Measurements from ENCODE around the gene NGFR.

GRCh38 chr17:49519781-49520180 is 24.7 kb downstream of the NGFR start:
- TF ChIP-seq CTCF (conservative IDR thresholded peaks at IDR 0.05; ENCODE audit: low read length) (no peak), EZH2phosphoT487 (IDR thresholded peaks at IDR 0.05; ENCODE audit: borderline replicate concordance, low read depth, low read length) (no peak)

Data from OCI-LY7 (cell line).